ENCODE measurements around the gene COX8A.

DNA sequence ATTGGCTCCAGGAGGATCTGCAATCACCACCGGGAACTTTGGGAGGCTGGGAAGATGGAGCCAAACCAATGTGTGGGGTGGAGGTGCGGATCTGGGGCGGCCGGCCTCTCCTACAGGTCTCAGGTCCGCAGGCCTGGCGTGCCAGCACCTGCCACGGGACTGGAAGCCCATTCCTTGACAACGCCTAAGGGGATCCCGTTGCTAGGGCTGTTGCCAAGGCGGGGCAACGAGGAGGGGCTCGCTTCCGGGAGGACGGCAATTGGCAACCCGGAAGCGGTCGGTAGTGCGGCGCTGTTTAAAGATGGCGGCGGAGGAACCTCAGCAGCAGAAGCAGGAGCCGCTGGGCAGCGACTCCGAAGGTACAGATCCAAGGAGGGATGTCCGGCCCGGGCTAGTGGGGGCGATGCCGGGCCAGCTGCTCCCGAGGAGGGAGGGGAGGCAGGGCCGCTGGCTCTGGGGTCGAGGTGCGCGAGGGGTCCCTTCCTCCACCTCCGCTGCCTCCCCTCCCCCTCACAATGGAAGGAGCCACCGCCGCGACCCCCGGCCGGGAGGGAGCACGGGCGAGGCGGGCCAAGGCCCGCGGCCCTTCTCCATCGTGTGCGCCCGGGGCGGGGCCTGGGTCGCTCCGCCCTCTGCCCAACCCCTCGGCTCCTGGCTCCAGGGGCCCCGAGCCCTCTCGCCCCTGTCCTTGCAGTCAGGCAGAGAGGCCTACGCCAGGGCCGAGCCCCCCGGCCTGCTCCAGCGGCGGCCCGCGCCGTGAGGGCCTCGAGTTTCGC, 11.9 kb downstream of the COX8A start, which contains the start of gene OTUB1:
- TF ChIP-seq, protein P1, sequence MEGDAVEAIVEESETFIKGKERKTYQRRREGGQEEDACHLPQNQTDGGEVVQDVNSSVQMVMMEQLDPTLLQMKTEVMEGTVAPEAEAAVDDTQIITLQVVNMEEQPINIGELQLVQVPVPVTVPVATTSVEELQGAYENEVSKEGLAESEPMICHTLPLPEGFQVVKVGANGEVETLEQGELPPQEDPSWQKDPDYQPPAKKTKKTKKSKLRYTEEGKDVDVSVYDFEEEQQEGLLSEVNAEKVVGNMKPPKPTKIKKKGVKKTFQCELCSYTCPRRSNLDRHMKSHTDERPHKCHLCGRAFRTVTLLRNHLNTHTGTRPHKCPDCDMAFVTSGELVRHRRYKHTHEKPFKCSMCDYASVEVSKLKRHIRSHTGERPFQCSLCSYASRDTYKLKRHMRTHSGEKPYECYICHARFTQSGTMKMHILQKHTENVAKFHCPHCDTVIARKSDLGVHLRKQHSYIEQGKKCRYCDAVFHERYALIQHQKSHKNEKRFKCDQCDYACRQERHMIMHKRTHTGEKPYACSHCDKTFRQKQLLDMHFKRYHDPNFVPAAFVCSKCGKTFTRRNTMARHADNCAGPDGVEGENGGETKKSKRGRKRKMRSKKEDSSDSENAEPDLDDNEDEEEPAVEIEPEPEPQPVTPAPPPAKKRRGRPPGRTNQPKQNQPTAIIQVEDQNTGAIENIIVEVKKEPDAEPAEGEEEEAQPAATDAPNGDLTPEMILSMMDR (conservative IDR thresholded peaks at IDR 0.05; ENCODE audit: low read length) = no peak
- no peak for TF ChIP-seq EZH2phosphoT487 (IDR thresholded peaks at IDR 0.05; ENCODE audit: borderline replicate concordance)
